CD14-positive monocyte (primary cell): ENCODE results near the gene GOLGA3. TPM values are rescaled to one million over a fixed set of nuclear protein-coding genes. Genes with fewer than 3 reads are reported as not detected.

Source experiments
- DNase-seq, 3 donors: peaks; one replicate each; pipeline ENCODE4 v3.0.0-alpha.2; 2011 to 2022
- H2AFZ ChIP-seq: 2 replicates; pipeline ENCODE4 v1.6.0; 2012; ENCODE audit warnings: mild to moderate bottlenecking, low read depth, low read length, inconsistent platforms; ENCODE audit not compliant: insufficient read depth, poor library complexity, severe bottlenecking
- H3K27ac ChIP-seq, 2 donors: 1 replicate in 1 of 2; 2 replicates in 1 of 2; pipeline ENCODE4 v1.5.1; 2012 to 2013; ENCODE audit warnings: low read length in 2 of 2, control low read depth in 1 of 2, inconsistent platforms in 1 of 2, low read depth in 1 of 2, mild to moderate bottlenecking in 1 of 2
- H3K27me3 ChIP-seq, 2 donors: one replicate each; pipeline versions ENCODE4 v1.6.0 to v1.6.1; 2011 to 2013; ENCODE audit warnings: low read length in 2 of 2; ENCODE audit not compliant: control insufficient read depth in 2 of 2, insufficient read depth in 2 of 2
- H3K36me3 ChIP-seq, 2 donors: replicated peaks in 1 of 2; 1 replicate in 1 of 2; 2 replicates in 1 of 2; pipeline versions ENCODE4 v1.5.1 to v1.6.1; 2012 to 2013; ENCODE audit warnings: low read length in 2 of 2, control low read depth in 1 of 2, inconsistent platforms in 1 of 2, mild to moderate bottlenecking in 1 of 2; ENCODE audit not compliant: insufficient read depth in 2 of 2, control insufficient read depth in 1 of 2
- H3K4me1 ChIP-seq, 2 donors: 1 replicate in 1 of 2; 2 replicates in 1 of 2; pipeline versions ENCODE4 v1.5.1 to v1.6.1; 2012 to 2013; ENCODE audit warnings: low read length in 2 of 2, control low read depth in 1 of 2, inconsistent platforms in 1 of 2, mild to moderate bottlenecking in 1 of 2, moderate library complexity in 1 of 2; ENCODE audit not compliant: insufficient read depth in 2 of 2, control insufficient read depth in 1 of 2
- H3K4me2 ChIP-seq: replicated peaks from 2 replicates; pipeline ENCODE3; 2012; ENCODE audit warnings: low read length, moderate library complexity, mild to moderate bottlenecking; ENCODE audit not compliant: poor library complexity, severe bottlenecking; ENCODE audit errors: extremely low read depth
- H3K4me3 ChIP-seq, 3 experiments: fragments of 200-600 bp in 1 of 3; sonication (generic) in 1 of 3; replicated peaks in 1 of 3; 1 replicate in 2 of 3; 2 replicates in 1 of 3; pipeline ENCODE4 v1.5.1; 2011 to 2013; ENCODE audit warnings: low read length in 3 of 3, mild to moderate bottlenecking in 3 of 3, control low read depth in 2 of 3, low read depth in 2 of 3, inconsistent platforms in 1 of 3, moderate library complexity in 1 of 3
- H3K79me2 ChIP-seq: 2 replicates; pipeline ENCODE4 v1.6.0; 2012; ENCODE audit warnings: mild to moderate bottlenecking, control low read depth, inconsistent platforms, low read length, moderate library complexity; ENCODE audit not compliant: insufficient read depth
- H3K9ac ChIP-seq: 2 replicates; pipeline ENCODE4 v1.6.0; 2017; ENCODE audit warnings: low read length, mild to moderate bottlenecking; ENCODE audit not compliant: insufficient read depth, poor library complexity, severe bottlenecking
- H3K9me3 ChIP-seq, 2 donors: replicated peaks in 1 of 2; 1 replicate in 1 of 2; 2 replicates in 1 of 2; pipeline versions ENCODE4 v1.5.1 to v1.6.1; 2012 to 2013; ENCODE audit warnings: low read length in 2 of 2, control low read depth in 1 of 2; ENCODE audit not compliant: control insufficient read depth in 1 of 2, insufficient read depth in 1 of 2
- H4K20me1 ChIP-seq: 2 replicates; pipeline ENCODE4 v1.6.0; 2012; ENCODE audit warnings: mild to moderate bottlenecking, low read length, control low read depth, moderate library complexity; ENCODE audit not compliant: insufficient read depth
- H3K27ac Mint-ChIP-seq, 7 donors: one replicate each; pipeline ENCODE4 v1.8.0; 2020; ENCODE audit warnings: mild to moderate bottlenecking in 7 of 7, mixed read lengths in 7 of 7, moderate library complexity in 6 of 7, inconsistent platforms in 2 of 7
- H3K27me3 Mint-ChIP-seq, 3 donors: one replicate each; pipeline ENCODE4 v1.8.0; 2021 to 2022; ENCODE audit warnings: low read depth in 3 of 3, mild to moderate bottlenecking in 3 of 3, mixed read lengths in 3 of 3, moderate library complexity in 3 of 3, inconsistent platforms in 1 of 3
- H3K36me3 Mint-ChIP-seq, 2 donors: one replicate each; pipeline ENCODE4 v1.8.0; 2020; ENCODE audit warnings: mixed read lengths in 2 of 2, inconsistent platforms in 1 of 2, mild to moderate bottlenecking in 1 of 2
- H3K4me1 Mint-ChIP-seq: one replicate; pipeline ENCODE4 v1.8.0; 2020; ENCODE audit warnings: mild to moderate bottlenecking, mixed read lengths
- H3K4me3 Mint-ChIP-seq, 2 donors: one replicate each; pipeline ENCODE4 v1.8.0; 2020; ENCODE audit warnings: mild to moderate bottlenecking in 2 of 2, mixed read lengths in 2 of 2, moderate library complexity in 1 of 2
- H3K9me3 Mint-ChIP-seq, 7 donors: one replicate each; pipeline ENCODE4 v1.8.0; 2020 to 2022; ENCODE audit warnings: mixed read lengths in 7 of 7, mild to moderate bottlenecking in 6 of 7, moderate library complexity in 6 of 7, inconsistent platforms in 2 of 7
- CTCF ChIP-seq: fragments of 200-600 bp; IDR thresholded peaks from one replicate; pipeline ENCODE4 v1.8.0; 2022; ENCODE audit warnings: antibody characterized with exemption, mild to moderate bottlenecking
- WGBS: methylation state at CpG from one replicate; pipeline ENCODE4 v1.1.5; 2013; ENCODE audit warnings: missing lambda C conversion rate; ENCODE audit not compliant: insufficient coverage; 5-methylcytosine and 5-hydroxymethylcytosine counted together
- intact Hi-C, 2 donors: fragments of 100-400 bp; cut with micrococcal nuclease; formaldehyde crosslinking; loops; one replicate each; pipeline versions ENCODE4 v1.15.0 to v1.15.1; 2023
- polyA plus RNA-seq, 3 donors: library from polyadenylated mRNA; depleted of rRNA in 1 of 3; unstranded in 2 of 3; stranded (reverse) in 1 of 3; fragments of 300-500 nt in 2 of 3; fragments of >200 nt in 1 of 3; fragmentation: Illumina TruSeq in 2 of 3; gene quantifications; 1 replicate in 2 of 3; 2 replicates in 1 of 3; pipeline ENCODE4 v1.2.3, GENCODE V29; 2012 to 2021

Gene GOLGA3
- polyA plus RNA-seq, 3 donors = 1.2 to 12.0 (median 2.4) TPM

DNA sequence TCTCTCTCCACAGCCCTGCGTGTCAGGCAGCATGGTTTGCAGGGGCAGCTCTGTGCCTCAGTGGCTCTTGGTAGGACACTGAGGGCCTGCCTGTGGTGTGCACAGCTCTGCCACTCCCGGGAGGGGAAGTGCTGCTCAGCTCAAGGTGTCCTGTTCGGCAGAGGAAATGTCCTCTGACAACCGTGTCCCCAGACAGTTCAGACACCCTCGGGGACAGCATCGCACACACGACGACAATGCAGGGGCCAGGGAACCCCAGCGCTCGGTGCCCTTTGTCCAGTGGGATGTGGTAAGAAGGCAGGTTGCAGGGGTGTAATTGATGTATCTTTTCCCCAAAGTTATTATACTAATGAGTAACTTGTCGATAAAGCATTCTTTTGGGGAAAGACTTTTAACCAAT, 81.3 kb downstream of the GOLGA3 start:
- no peak for DNase-seq
- peaks cover 46% of the 10 kb centered on the region for H3K79me2 ChIP-seq
- no peaks in the 10 kb centered on the region for H3K9me3 ChIP-seq
- WGBS = 100% methylated on average over 1 of the region's 11 CpGs
- H3K27me3 ChIP-seq = no peaks in the 10 kb centered on the region
- Mint-ChIP-seq H3K27me3 (no peaks in the 10 kb centered on the region), H3K36me3 (peaks cover 80 to 98% of the 10 kb centered on the region in 2 donors), H3K9me3 (no peaks in the 10 kb centered on the region), H3K4me3 (no peak overlapping the region), H3K27ac (peak overlapping the region in 1 of 7 donors; percentile 36), H3K4me1 (no peaks in the 10 kb centered on the region)
- intact Hi-C loops = no loop called here
- no peak overlapping the region for H3K4me2 ChIP-seq
- no peaks in the 10 kb centered on the region for H3K4me1 ChIP-seq
- no peak overlapping the region for H2AFZ ChIP-seq
- H3K27ac ChIP-seq = no peak overlapping the region
- H3K36me3 ChIP-seq = peaks cover 92 to 98% of the 10 kb centered on the region in 2 donors
- no peak overlapping the region for H3K9ac ChIP-seq
- peaks cover 48% of the 10 kb centered on the region for H4K20me1 ChIP-seq
- TF ChIP-seq CTCF = no peak
- no peak overlapping the region for H3K4me3 ChIP-seq

GRCh38 chr12:132746613-132747012, 82.1 kb downstream of the GOLGA3 start:
- Histone ChIP-seq H4K20me1 (peaks cover 50% of the 10 kb centered on the region), H3K9ac (no peak overlapping the region), H3K36me3 (peaks cover 92 to 100% of the 10 kb centered on the region in 2 donors), H3K4me2 (no peak overlapping the region), H3K4me1 (no peaks in the 10 kb centered on the region), H3K27me3 (no peaks in the 10 kb centered on the region), H3K27ac (no peak overlapping the region), H3K9me3 (no peaks in the 10 kb centered on the region), H3K4me3 (no peak overlapping the region), H2AFZ (no peak overlapping the region), H3K79me2 (peaks cover 40% of the 10 kb centered on the region)
- 100% methylated on average over 1 of the region's 3 CpGs for WGBS
- Mint-ChIP-seq H3K4me3 (no peak overlapping the region), H3K4me1 (no peaks in the 10 kb centered on the region), H3K9me3 (no peaks in the 10 kb centered on the region), H3K27ac (no peak overlapping the region), H3K27me3 (no peaks in the 10 kb centered on the region), H3K36me3 (peaks cover 86 to 98% of the 10 kb centered on the region in 2 donors)
- DNase-seq = no peak
- intact Hi-C loops = no loop called here
- TF ChIP-seq CTCF = no peak
